GM18526 (cell line): ENCODE measurements around the gene NPFFR1.

Experiments used
- POLR2A ChIP-seq: IDR thresholded peaks from 3 replicates; pipeline ENCODE4 v1.6.1; 2011; ENCODE audit not compliant: insufficient read length; ENCODE audit errors: extremely low read depth

The NPFFR1 gene

DNA sequence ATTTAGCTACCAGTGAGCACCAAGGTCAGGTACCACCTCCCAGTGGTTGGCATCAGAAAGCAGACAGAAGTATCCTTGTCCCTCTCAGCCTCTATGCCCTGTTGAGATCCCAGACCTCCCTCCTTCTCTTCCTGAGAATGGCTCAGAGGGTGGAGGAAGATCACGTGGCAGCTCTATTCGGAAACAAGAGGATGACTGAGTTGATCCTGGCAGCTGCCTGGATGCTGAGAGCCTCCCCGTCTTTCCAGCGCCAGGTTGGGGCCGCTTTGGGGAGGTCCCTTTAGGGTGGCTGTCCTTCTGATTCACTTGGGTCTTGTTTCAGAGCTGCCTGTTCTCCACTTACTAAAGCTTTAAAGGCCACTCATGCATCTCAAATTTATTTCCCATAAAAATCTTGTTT, 36.9 kb upstream of the NPFFR1 start:
- TF ChIP-seq POLR2A: no peak

DNA sequence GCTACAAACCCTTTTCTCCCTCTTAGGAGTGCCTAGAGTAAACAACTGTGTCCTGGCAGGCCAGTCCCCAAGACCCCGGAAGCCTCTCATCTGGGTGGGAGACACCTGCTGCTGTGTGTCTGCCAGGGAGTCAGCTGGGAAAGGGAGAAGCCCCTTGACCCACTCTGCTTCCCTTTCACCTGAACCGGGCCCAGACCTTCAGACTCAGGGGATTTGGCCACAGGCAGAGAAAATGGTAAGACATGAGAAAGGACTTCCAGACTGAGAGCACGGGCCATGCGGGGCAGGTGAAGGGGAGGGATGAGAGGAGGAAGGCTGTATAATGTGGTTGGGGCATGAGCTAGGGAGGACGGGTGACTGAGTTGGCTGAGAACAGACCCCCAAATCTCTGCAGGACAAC, 36.0 kb upstream of the NPFFR1 start:
- no peak for TF ChIP-seq POLR2A

DNA sequence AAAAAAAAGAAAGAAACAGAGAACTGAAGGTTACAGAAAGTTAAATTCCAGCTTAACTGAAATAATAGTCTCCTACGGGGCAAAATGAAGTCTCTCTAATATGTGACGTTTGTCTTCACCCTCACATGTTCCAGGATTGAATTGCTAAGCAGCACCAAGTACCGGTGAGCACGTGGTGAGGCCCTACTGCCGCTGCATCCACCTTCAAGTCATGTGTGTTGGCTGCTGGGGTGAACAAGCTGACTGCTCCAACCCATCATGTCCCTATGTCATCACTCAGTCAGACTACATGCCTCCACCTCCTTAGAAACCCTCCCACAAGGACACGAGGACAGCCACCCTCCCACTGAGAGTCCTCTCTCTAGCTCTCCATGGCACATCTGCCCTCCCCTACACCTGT, 35.4 kb upstream of the NPFFR1 start:
- no peak for TF ChIP-seq POLR2A

DNA sequence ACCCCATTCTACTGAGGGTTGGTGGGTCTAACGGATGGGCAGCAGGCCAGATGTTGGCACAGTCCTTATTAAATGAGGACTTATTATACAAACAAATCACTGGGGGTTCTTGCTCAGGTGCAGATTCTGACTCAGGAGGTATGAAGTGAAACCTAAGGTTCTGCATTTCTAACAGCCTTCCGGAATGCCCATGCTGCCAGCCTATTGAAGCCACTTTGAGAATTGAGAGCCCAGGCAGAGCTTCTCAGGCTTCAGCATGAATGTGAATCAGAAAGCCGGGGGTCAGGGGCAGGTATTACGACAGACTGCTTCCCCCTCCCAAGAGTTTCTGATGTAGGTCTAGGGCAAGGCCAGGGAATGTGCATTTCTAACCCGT, 34.1 kb upstream of the NPFFR1 start:
- no peak for TF ChIP-seq POLR2A

DNA sequence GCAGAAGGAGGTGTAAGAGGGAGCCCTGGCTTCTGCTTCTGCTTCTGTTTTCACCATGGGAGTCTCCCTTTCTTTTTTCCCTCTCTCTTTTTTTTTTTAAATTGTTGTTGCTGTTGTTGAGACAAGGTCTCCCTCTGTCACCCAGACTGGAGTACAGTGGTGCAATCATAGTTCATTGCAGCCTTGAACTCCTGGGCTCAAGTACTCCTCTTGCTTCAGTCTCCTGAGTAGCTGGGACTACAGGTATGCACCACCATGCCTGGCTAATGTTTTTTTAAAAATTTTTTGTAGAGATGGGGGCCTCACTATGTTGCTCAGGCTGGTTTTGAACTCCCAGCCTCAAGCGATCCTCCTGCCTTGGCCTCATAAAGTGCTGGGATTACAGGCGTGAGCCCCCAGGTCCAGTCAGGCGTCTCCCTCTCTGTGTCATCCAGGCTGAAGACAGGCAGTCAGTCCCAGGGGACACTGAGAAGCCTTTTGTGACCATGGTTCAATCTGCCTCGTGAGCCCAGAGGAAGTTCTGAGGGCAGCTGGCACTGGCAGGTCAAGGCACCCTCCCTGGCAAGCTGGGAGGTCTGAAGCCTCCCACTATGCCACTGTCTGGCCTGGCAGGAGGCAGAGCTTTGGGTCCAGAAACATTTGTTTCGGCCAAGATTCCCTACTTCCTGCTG, 33.6 kb upstream of the NPFFR1 start:
- TF ChIP-seq POLR2A: no peak

DNA sequence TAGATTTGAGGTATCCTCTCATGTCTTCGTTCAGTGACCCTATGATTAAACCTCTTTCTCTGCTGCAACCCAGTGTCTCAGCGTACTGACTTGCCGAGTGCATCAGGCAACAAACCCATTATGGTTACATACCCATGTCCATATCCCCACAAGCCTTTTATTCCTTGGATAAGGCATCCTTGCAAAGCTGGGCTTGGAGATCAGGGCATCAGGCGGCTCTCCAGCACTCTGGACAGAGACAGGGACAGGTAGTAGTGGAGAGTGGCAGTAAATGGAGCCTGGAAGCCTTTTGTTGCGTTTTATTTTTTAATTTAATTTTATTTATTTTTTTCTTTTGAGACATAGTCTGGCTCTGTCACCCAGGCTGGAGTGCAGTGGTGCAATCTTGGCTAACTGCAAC, 32.0 kb upstream of the NPFFR1 start:
- TF ChIP-seq POLR2A: no peak

DNA sequence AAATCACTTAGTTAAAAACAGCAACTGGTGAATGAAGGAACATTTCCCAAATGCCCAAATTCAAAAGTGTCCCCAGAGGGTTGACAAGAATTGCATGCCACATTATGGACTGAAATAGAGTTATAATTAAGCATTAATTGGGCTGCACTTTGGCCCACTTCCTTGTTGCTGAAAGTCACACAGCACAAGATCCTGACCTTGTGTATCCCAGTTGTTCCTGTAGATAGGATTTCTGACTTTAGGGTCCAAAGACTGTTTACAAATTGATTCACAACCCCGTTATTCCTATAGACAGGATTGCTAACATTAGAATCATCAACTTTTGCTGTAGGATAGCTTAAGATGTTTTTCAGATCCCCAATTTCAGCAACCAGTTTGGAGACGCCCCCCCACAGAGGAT, 31.5 kb upstream of the NPFFR1 start:
- no peak for TF ChIP-seq POLR2A

DNA sequence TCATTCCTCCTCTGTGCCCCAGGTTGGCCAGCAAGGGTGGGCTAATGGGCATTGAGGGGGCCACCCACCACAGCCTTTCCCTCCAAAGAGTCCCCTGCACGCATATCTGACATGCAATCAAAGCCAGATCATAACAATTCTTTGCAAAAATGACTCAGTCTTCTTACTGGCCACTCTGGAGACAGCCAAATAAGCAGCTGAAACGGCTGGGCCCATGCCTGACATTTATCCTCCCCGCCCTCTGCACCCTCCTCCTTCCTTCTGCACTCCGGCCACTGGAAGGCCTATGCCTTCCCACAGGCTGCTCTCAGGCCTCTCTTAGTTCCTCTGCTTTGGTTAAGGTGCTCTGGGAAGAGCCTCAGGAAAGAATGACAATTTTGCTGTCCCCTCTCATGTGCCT, 29.2 kb upstream of the NPFFR1 start:
- no peak for TF ChIP-seq POLR2A

DNA sequence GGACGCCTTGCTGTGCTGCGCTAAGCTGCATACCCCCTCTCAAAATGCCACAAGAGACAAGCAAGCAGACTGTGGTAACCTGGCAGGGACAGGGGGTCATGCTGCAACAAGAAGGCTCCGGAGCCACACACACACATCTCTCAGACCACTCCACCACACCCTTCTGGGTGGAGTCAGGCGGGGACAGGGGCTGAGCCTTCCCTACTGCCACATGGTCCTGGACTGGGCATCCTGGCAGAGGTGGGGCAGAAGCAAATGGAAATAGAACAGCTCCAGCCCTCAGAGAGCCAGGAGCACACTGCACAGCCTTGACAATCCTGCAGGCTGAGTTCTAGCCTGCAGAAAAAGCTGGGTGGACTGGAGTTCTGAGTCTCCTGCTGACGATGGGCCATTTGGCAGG, 28.4 kb upstream of the NPFFR1 start:
- no peak for TF ChIP-seq POLR2A

DNA sequence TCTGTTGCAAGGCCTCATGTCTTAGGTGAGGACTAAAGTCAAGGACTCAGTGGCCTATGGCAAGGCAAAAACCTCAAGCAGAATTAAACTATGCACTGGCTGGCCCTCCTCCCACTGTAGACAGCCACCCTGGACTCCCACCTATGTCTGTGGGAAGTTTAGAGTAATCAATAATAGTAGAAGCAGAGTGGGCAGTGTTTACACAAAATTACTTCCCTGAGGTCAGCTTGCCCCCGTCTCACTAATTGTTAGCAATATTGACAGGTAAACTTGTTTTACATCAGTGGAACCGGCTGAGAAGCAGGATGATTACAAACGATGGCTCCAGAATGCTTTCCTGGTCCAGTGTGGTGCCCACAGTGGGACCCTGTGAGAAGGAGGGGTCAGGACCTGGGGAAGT, 27.9 kb upstream of the NPFFR1 start:
- TF ChIP-seq POLR2A: no peak

DNA sequence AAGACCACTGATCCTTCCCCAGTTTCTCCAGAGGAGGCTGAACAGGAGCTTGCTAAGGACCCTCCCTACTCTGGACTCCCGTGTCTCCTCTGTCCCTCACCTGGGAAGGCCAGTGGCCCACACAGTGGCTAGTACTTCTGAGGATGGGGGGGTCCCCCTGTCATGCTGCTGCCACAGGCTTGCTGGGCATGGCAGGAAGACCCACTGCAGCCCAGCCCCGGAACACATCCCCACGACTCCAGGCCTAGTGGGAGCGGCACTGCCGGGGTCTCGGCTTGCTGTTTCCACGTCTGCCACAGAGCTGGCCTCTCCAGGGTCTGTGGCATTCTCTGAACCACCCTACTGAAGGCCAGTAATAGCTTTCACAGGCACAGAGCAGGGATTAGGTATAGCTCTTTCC, 25.9 kb upstream of the NPFFR1 start:
- no peak for TF ChIP-seq POLR2A

DNA sequence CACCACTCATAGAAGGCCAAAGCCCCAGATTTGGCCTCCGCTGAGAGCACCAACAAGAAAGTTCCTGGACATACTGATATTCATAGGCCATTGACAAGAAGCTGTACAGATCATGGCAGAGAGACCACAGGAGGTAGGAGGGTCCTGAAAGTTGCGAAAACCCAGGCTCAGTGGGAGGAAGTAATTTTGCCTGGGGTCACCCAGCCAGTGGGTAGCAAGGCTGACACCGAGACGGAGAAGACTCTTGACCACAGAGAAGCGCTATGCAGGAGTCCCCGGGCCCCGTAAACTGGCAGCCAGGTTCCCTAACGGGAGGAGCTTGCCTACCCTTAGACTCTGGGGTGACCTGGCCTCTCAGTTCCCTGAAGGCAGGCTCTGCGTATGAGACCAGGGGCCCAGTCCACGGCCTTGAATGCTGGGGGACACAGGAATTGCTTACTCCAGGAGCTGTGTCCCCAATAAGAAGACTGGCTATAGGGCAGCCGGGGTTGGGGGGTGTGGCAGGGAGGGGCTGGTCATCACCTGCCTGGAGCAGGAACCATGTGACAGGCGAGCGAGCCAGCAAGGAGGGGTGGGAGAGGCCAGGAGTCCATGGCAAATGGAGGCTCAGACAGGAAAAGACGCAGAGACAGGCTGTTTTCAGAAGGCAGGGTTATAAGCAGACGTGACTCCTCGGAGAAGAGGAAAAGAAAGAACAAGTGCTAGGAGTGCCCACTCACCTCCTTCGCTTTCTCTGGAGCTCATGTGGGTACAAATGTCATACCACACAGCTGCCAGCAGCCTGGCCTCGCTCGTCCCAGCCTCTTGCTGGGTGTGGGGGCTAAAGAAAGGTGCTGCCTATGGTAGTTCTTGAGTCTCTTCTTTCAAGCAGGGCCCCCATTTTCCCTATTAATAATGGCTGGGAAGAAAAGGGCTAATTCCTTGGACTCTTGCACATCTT, 24.6 kb upstream of the NPFFR1 start:
- no peak for TF ChIP-seq POLR2A

DNA sequence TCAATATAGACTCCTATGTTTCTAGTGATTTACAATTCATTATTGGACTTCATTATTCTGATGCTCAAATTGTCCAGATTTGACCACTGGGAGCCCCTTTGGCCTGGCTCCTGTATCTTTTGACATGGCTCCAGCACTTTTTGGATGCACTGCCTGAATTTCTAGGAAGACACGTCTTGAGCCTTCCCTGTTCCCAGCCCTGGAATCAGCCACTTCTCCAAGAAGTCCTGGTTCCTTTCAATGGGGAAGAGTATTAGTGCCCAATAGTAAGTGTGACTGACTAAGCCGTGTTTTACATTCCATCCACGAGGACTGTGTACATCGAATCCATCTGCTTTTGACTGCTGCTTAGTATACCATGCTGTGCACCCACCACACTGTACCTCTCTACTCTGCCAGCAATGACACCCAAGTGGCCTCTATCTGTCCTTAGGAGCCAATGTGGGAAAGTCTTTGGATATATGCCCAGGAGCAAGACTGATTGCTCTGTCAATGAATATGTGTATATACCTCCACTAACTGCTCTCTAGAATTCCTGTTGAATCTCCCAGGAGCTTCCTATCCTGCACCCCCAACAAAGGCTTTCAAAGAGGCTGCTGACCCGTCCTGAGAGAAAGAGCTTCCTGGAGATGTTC, 23.2 kb upstream of the NPFFR1 start:
- TF ChIP-seq POLR2A: no peak

DNA sequence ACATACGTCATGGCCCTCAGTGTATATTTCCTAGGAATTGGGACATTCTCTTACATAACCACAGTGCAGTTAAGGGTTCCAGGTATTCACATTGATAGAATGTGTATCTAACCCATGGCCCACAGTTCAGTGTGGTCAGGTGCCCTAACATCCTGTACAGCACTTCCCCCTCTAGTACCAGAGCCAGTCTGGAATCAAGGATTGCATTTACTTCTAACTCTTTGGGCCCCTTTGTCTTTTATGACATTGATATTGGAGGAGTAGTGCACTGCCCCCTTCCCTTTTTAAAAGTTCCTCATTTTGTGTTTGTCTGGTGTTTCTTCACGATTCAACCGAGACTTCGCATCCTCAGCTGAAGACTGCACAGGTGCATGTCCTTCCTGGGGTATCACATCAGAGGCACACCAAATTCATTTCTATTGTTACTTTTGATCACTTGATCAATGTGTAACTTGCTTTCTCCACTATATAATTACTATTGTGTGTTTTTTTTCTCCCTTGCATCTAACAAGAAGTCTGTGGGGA, 22.4 kb upstream of the NPFFR1 start:
- TF ChIP-seq POLR2A: no peak

DNA sequence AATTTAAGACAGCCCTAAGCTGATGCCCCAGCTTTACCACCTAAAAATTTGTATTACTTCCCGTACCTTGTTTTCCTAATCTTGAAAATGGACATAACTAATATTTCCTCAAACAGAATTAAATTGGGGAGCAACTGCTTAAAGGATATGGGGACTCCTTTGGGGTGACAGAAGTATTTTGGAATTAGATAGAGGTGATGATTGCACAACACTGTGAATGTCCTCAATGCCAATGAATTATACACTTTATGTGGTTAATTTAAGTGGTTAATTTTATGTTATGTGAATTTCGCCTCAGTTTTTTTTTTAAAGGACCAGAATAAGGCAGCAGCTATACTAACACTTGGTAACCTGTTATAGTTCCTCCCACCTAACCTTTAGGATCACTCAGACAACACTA, 19.9 kb upstream of the NPFFR1 start:
- TF ChIP-seq POLR2A: no peak

DNA sequence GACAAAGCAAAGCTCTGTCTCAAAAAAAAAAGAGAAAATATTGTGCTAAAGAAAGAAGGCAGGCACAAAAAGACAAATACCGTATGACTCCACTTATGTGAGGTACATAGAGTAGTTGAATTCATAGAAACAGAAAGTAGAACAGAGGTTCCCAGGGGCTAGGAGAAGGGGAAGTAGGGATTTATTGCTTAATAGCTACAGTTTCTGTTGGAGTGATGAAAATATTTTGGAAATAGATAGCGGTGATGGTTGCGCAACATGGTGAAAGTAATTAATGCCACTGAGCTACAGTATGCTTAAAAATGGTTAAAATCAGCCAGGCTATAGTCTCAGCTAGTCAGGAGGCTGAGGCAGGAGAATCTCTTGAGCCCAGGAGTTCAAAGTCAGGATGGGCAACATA, 18.5 kb upstream of the NPFFR1 start:
- TF ChIP-seq POLR2A: no peak
